HG03354 (cell line): ENCODE measurements around the gene KSR2.

ENCODE experiments used
- ATAC-seq: cut with Tn5 transposase; IDR thresholded peaks from one replicate; pipeline ENCODE4 v1.9.1; 2021; ENCODE audit warnings: mild to moderate bottlenecking; ENCODE audit not compliant: unreplicated experiment, poor library complexity, severe bottlenecking

KSR2 gene

DNA sequence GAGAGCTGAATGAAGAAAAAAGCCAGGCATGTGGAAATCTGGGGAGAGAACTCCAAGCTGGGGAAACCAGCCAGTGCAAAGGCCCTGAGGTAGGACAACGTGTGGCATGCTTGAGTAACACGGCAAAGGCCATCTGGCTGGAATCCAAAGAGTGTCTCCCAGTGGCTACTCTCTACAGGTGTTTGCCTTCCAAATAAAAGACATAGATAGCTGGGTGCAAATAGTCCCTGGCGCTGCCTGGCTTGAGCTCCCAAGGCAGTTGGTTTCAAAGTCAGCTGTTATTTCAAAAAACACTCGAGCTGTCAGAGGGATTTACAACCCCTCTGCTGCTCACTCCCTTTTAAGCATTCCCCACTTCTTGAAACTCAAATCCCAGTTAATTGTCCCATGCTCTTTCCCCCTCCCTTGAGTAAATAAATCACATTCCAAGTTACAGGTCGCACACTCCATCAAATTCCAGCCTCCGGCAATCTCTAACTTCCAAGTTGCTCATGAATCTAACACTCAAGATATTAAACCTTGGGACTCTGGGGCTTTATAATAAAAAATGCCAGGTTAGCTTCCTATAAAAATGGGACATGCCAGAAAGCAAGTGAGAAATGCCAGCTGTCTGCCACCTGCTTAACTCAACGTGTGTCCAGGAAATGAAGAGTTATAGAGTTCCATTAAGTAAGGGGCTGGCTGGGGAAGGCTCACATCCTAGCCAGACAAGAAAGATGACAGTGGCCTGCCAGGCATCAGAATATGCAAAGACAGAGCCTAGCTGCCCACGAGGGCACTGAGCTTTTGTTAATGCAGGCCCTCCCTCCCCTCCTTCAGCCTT, 473.7 kb downstream of the KSR2 start:
- ATAC-seq, result no peak

DNA sequence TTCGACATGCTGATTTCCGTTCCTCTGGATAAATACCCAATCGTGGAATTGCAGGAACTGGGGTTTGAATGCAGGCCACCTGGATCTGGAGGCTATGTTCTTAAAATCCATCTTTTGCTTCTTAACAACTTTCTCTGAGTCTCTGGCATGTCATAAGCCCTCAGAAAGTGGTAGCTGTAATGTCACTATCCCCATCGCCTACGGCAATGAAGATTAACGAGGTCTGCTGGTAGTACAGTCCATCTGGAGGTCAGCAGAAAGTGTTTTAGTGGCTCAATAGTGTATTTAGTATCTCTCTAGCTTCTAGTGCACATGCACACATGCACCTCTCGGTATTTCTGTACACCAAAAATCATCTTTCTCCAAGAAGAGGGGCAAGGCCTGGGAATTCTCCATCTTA, 477.1 kb downstream of the KSR2 start:
- no peak for ATAC-seq

DNA sequence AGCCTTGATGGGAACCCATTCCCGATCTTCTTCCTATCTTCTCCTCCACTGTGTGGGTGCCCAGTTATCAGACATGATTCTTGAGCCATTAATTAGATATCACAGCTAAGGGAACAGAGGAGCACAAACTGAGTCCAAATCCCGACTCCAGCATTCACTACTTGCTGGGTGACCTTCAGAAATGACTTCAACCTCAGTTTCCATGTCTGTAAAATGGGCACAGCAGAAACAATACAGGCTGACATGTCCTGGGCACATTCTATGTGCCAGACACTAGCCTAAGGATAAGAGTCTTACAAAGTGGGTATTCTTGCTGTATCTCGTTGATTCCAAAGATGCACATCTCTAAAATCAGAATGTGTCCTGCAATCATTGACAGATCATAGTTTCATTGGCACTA, 478.7 kb downstream of the KSR2 start:
- ATAC-seq, result no peak

DNA sequence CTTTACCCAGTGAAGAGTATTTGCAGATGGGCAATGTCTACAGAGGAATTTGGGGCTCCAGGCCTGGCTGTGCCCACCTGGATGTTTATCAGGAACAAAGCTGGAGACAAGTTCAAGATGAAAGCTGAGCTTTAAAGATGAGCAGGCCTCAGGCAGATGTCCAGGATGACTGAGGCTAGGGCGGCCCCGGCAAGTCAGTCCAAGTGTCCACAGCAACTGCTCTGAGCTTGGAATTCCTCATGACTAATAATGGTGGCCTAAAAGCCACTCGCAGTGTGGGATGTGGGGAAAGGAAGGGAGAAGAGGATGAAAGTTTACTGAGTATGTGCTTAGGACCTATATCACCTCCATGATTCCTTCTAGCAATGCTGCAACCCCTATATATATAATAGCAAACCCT, 479.1 kb downstream of the KSR2 start:
- no peak for ATAC-seq

DNA sequence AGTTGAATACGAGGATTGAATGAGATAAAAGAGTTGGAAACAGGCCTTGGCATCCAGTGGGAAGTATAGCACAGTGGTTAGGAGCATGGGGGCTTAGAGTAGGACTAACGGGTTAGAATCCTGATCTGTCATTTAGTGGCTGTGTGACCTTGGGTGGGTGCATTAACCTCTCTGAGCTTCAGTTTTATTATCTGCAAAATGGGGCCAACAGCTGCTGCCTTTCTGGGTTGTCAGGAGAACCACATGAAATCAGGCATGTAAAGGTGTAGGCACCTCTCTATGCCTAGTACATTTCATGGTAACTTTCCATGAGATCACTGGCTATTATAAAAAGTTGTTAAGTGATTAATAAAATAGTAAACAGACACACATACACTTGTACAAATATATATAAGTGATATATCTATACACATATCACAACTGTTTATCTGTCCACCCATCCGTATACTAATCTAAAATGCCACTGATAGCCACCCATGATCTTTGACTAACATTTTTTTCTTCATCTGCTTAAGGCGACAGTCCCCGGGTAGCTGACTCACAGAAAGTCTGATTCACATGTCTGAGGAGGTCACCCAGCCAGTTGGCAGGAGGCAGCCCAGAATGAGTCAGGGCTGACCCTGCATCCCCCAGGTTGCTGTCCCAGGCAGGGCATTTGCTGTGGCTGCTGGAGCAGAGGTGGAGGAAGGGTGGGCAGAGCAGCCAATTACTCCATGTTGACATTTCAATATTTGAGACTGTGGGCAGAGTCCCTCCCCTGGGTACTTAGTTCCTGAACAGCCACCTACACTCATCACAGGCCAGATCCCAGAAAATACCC, 481.7 kb downstream of the KSR2 start:
- no peak for ATAC-seq

DNA sequence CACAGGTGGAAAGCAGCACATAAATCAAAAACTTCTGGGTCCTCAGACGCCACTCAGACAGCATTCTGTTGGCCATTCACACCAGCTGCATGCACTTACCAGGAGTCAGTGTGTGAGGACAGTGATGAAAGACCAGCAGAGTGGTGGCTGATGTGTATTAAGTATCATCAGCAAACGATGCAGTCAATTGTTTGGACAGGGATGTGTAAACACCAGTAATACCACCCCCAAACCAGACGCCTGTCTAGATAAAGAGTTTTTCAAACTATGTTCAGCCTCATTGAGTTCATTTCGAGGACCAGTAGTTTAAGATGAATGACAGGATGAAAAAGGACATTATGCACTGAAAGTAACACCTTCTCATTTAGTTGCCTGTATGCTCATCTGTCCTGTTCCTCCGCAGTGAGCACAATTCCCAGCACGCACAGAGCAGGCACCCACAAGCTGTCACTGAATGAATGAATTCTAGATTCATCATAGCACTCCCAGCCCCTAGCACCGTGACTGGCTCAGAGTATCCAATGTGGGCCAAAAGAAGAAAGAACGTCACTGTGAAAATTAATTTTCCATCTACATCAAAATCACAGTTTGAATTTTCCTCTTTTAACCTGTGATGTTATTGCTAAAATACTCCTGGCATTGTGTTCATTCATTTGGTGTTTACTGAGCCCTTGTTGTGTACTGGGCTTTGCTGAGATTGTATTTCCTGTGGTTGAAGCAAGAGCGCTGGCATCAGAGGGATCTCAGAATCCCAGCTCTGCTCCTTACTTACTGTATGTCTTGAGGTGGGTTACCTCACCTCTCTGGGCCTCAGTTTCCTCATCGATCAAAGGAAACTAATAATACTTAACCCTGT, 482.6 kb downstream of the KSR2 start:
- no peak for ATAC-seq

DNA sequence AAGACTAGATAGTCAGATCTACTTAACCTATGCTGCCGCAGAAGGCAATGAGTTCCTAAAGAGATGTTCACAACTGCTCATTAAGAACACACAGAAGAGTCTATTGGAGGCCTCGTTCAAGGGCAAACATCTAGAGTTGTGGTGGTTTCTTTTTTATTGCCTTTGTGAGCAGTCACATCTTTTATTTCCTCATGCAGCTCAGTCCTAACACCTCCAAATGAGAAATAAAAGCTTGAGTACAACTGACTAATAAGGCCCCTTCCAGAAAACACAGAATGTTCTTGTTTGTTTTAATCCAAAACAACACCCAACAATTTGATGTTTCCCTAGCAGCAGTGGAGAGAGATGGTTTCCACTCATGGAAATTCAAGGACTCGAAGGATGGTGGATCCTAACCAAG, 483.9 kb downstream of the KSR2 start:
- ATAC-seq, result no peak

DNA sequence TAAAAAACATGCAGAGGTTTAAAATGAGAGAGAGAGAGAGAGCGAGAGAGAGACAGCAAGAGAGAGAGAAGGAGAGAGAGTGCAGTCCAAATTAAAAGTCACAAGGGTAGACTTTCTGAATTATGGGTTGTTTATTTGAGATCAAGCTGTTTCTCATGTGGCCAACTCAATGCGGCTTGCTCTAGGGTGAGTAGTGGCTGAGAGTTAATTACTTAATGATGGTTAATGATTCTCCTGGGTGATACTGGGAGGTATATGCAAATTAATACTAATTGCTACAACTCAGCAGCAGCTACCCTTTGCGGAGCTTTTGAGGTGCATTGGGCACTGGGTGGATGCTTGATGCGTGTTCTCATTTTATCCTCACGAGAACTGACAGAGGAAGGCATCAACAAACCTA, 485.3 kb downstream of the KSR2 start:
- no peak for ATAC-seq

DNA sequence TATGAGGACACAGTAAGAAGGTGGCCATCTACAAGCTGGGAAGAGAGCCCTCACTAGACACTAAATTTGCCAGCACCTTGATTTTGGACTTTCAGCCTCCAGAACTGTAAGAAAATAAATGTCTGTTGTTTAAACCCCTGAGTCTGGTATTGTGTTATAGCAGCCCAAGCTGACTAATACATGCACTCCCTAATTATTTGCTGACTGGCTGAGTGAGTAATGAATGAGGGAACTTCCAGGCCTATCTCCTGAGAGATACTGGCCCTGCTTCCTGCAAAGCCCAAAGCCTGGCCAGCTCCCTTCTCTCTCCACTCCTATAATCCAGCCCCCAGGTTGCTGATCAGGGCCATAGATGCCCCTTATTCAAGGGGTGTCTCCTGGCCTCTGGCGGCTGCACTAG, 487.3 kb downstream of the KSR2 start:
- no peak for ATAC-seq

DNA sequence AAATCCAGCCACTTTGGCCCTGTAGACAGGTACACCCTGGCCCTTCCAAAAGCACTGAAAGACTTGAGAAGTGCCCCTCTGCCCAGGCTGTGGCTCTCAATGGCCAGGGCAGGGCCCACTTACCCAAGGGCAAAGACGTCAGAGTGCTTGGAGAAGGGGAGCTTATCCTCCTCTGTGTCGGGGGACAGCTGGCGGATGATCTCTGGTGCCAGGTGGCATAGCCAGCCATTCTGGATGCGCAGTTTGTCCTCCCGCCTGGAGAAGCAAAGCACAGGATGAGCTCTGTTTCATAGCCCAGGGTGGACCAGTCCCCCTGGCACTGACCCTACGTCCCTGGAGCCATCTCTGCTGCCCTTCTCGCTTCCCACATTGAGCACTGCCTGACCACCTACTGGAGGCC, 492.4 kb downstream of the KSR2 start:
- ATAC-seq, result no peak

DNA sequence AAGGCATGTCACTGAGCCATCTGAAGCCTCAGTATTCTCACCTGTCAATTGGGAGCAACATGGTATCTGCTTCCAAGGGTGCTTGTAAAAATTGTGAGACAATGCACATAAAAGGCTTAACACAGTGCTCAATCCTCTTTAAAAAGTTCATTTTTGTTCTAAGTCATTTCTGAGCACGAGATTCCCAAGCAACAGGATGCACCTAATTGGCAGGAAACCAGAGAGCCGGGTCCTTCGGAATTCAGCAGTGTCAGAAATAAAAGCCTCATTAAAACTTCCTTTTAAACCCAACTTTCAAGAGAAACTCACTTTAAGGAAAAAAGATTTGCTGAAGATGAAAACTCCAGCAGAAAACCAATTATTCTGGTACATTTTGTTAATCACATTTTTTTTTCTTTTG, 494.9 kb downstream of the KSR2 start:
- no peak for ATAC-seq

DNA sequence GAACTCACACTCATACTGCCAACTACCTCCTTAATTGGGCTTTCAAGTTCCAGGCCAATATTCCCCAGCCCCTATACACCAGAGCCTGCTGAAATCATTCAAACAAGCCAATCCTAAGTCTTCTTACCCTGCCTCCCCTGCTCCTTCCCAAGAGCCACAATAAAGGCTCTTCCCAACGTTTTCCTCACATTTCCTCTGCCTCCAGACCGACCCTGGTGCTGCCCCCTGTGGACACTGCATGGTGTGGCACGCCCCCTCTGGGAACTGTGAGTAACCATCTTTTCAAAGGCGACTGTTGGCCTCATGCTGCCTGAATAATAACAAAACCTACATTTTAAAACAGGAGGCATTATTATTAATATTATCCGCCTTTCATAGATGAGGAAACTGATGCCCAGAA, 495.8 kb downstream of the KSR2 start:
- no peak for ATAC-seq

DNA sequence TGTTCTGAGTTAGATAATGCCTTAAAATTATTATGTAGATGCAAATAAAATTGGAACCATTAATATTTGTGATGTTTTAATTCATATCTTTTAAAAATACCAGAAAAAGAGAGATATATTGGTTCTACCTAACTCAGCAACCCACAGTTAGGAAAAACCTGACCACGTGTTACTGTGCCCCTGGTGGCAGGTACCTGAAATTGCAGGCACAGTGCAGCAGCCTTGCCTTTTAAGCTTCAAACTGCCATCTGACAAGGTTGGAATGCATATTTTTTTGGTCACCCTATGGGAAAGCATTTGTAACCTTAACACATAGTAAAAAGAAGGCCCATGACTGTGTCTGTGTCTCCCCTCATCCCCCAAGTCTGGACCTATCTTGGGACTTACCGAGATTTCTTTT, 498.0 kb downstream of the KSR2 start:
- ATAC-seq, result no peak

DNA sequence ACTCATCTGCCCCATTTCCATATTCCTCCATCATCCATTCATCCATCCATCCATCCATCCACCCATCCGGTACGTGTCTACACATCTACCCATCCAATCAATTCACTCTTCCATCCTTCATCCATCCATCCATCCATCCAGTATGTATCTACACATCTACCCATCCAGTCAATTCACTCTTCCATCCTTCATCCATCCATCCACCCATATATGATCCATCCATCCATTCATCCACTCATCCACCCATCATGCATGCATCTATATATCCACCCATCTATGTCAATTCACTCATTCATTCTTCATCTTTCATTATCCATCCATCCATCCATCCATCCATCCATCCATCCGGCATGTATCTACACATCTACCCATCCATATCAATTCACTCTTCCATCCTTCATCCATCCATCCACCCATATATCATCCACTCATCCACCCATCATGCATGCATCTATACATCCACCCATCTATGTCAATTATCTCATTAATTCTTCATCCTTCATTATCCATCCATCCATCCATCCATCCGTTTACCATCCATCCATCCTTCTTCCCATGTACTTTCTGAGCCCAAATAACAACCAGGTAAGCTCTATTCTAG, 498.8 kb downstream of the KSR2 start:
- ATAC-seq, result no peak

DNA sequence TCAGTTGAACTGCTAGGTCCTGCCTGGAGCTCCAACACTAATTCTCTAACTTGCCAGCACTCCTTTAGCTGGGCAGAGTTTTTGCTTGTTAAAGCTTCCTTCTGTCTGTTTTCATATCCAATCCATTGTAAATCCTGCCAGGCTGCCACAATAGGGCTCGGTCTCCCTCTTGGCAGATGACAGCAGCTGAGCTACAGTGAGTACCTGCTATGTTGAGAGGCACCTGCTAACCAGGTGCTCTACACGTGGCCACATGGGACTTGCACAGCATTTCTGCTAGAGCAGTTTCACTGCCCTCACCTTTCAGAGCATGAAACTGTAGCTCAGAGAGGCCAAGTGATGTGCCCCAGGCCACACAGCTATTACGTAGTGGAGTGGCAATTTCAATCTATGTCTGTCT, 500.8 kb downstream of the KSR2 start:
- no peak for ATAC-seq

DNA sequence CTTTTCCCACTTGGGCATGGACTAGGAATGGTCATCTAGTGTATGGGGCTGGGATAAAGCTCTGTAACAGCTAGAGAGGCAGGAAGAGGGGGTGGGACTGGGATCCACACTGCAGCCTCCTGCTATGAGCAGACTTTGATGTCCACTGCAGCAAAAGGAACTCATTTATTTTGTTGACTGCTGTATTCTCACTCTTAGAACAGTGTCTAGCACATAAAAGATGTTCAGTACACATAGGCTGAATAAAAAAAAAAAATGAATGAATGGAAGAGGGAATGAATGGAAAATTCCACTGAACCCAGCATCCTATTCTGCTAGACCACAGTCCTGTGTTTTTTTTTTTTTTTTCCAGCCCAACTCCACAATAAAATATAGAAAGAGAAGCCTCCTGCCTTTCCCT, 501.2 kb downstream of the KSR2 start:
- ATAC-seq, result no peak

DNA sequence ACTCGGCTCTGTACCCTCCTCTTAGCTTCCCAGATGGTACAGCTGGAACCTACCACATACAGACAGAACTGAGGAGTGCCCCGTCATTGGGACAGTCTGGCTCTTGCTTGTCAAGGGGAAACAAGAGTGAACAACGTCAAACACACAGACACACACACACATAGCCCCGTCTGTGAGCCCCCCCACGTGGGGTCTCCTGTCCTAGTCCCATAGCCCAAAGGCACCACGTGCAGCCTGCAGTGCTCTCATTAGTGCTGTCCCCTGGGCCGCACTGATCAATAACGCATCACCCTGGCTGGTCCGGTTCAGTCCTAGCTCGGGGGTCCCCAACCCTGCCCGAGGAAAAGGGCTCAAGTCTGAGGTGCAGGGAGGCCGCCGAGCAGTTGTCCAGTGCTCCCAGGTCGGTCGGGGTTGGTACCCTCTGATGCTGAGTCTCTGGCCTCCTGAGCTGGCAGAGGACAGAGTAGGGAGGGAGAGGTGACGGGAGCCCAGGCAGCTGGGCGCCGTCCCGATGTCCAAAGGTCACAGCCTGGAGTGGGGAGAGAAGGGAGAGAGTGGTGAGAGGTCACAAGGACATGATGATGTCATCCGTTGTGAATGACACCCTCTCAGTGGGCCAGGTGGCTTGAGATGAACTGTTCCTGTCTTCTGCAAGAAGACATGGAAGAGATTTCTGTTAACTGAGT, 502.0 kb downstream of the KSR2 start:
- ATAC-seq, result no peak

DNA sequence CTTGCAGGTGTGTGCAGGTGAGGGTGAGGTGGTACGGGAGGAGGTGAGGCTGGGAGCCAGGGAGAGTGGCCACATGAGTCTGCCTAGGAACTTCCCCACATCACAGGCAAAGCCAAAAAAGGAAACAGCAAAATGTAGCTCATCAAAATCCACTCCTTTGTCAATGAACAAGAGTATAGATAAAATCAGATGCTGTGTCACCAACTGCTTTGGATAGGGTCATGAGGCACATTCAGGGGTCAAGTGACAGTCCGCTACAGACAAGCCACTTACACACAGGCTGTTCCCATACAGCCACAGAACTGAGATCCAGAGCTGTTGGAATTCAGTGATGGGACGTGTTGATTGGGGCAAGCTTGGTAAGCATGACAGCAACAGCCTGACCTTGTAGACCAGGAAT, 507.1 kb downstream of the KSR2 start:
- ATAC-seq, result no peak

DNA sequence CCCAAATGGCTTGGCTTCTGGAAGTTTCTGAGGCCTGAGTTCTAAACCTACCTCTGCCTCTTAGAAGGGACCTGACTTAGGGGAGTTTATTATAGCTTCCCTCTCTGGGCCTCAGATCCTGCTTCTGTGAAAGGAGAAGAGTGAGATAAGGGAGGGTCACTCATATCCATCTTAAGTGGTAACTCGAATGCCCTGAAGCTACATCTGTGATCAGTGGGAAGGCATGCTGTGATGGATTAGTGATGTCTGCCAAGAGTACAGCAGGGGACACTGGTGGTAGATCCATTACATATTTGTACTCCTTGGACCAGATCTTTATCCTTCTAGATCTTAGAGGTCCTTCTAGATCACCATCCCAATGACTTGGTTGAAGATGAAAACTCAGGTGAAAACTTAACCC, 509.6 kb downstream of the KSR2 start:
- ATAC-seq, result no peak
